Endodermal cell (in vitro differentiated cells): Measurements from ENCODE around the gene PDK4. TPM values are rescaled to one million over a fixed set of nuclear protein-coding genes. Genes with fewer than 3 reads are reported as not detected.

Source experiments
- DNase-seq: peaks from one replicate; pipeline ENCODE4 v3.0.0-alpha.2; 2017
- H3K27ac ChIP-seq: 2 replicates; pipeline ENCODE4 v1.5.1; 2013; ENCODE audit warnings: mild to moderate bottlenecking, low read depth, low read length, moderate library complexity
- H3K27me3 ChIP-seq: 2 replicates; pipeline ENCODE4 v1.6.1; 2013; ENCODE audit warnings: mild to moderate bottlenecking, low read length, moderate library complexity; ENCODE audit not compliant: insufficient read depth, control insufficient read depth, poor library complexity, severe bottlenecking
- H3K36me3 ChIP-seq: 2 replicates; pipeline ENCODE4 v1.7.0; 2013; ENCODE audit warnings: mild to moderate bottlenecking, low read length, moderate library complexity; ENCODE audit not compliant: control insufficient read depth, insufficient read depth
- H3K4me1 ChIP-seq: one replicate; pipeline ENCODE4 v1.7.0; 2013; ENCODE audit warnings: low read length; ENCODE audit not compliant: control insufficient read depth, insufficient read depth
- H3K4me3 ChIP-seq: 2 replicates; pipeline ENCODE4 v1.5.1; 2013; ENCODE audit warnings: mild to moderate bottlenecking, low read length, moderate library complexity
- H3K9ac ChIP-seq: 2 replicates; pipeline ENCODE4 v1.6.1; 2013; ENCODE audit warnings: mild to moderate bottlenecking, low read length, moderate library complexity; ENCODE audit not compliant: poor library complexity, severe bottlenecking; ENCODE audit errors: extremely low read depth
- H3K9me3 ChIP-seq: 2 replicates; pipeline ENCODE4 v1.6.1; 2013; ENCODE audit warnings: mild to moderate bottlenecking, low read length, moderate library complexity; ENCODE audit not compliant: control insufficient read depth
- H3K27ac Mint-ChIP-seq: 2 replicates; pipeline ENCODE4 v1.8.0; 2020; ENCODE audit warnings: mixed read lengths
- H3K27me3 Mint-ChIP-seq: 2 replicates; pipeline ENCODE4 v1.8.0; 2021; ENCODE audit warnings: mild to moderate bottlenecking, mixed read lengths; ENCODE audit not compliant: insufficient read depth
- H3K36me3 Mint-ChIP-seq: 2 replicates; pipeline ENCODE4 v1.8.0; 2020; ENCODE audit warnings: low read depth, mixed read lengths
- H3K4me1 Mint-ChIP-seq: 2 replicates; pipeline ENCODE4 v1.8.0; 2020; ENCODE audit warnings: mixed read lengths
- H3K4me3 Mint-ChIP-seq: 2 replicates; pipeline ENCODE4 v1.8.0; 2020; ENCODE audit warnings: mild to moderate bottlenecking, moderate library complexity, mixed read lengths
- H3K9me3 Mint-ChIP-seq: 2 replicates; pipeline ENCODE4 v1.8.0; 2020; ENCODE audit warnings: mild to moderate bottlenecking, mixed read lengths
- WGBS, 2 experiments: methylation state at CpG; one replicate each; pipeline versions ENCODE4 v1.1.5 to v1.1.7; 2013; ENCODE audit warnings: missing lambda C conversion rate in 2 of 2, mixed read lengths in 1 of 2; ENCODE audit not compliant: insufficient coverage in 1 of 2, insufficient read length in 1 of 2; 5-methylcytosine and 5-hydroxymethylcytosine counted together
- total RNA-seq, 2 donors: library from RNA; stranded (reverse); fragmentation: NEBNext Ultra II Directional in 1 of 2; extraction: Animal tissue kit (Norgen Biotek cat#: 25700) in 1 of 2; gene quantifications; 2 replicates in 1 of 2; 3 replicates in 1 of 2; pipeline ENCODE4 v1.2.1, GENCODE V29; 2021
- TF ChIP-seq, protein P1 (sequence below): fragments of 200-600 bp; sonication (generic); conservative IDR thresholded peaks from 2 replicates; pipeline ENCODE4 v1.5.0; 2021; ENCODE audit warnings: antibody characterized with exemption, mild to moderate bottlenecking

The PDK4 gene
- total RNA-seq, 2 donors from 2014 or later, result 0.42 to 0.73 TPM

DNA sequence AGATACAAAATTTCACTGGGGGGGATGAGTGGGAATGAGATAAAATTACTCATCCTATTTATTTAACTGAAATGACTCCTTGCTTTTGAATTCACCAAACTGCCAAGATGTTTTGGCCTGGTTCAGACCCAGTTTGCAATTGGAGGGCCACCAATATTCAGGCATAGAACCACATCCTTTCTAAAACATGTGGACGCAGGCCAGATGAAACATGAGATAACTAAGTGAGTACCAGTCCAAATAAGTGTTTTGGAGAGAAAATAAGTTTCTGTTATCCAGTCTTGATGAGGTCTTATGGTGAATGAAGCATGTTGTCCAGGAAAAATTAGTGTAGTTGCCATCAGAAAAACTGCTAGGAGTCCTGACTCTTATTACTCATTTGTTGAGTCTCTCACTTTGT is 36.3 kb upstream of the PDK4 start:
- H3K9ac ChIP-seq, result no peak overlapping the region
- H3K36me3 ChIP-seq, result no peaks in the 10 kb centered on the region
- Mint-ChIP-seq H3K36me3 (no peaks in the 10 kb centered on the region), H3K27ac (no peak overlapping the region), H3K27me3 (no peaks in the 10 kb centered on the region), H3K9me3 (no peaks in the 10 kb centered on the region), H3K4me1 (peaks cover 5% of the 10 kb centered on the region), H3K4me3 (no peak overlapping the region)
- H3K9me3 ChIP-seq, result no peaks in the 10 kb centered on the region
- TF ChIP-seq, protein P1, sequence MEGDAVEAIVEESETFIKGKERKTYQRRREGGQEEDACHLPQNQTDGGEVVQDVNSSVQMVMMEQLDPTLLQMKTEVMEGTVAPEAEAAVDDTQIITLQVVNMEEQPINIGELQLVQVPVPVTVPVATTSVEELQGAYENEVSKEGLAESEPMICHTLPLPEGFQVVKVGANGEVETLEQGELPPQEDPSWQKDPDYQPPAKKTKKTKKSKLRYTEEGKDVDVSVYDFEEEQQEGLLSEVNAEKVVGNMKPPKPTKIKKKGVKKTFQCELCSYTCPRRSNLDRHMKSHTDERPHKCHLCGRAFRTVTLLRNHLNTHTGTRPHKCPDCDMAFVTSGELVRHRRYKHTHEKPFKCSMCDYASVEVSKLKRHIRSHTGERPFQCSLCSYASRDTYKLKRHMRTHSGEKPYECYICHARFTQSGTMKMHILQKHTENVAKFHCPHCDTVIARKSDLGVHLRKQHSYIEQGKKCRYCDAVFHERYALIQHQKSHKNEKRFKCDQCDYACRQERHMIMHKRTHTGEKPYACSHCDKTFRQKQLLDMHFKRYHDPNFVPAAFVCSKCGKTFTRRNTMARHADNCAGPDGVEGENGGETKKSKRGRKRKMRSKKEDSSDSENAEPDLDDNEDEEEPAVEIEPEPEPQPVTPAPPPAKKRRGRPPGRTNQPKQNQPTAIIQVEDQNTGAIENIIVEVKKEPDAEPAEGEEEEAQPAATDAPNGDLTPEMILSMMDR, result no peak
- 53% methylated on average over 1 of the region's 1 CpG; no CpG with 5 or more reads in 1 of the 2 experiments for WGBS, 2 experiments
- no peak overlapping the region for H3K27ac ChIP-seq
- H3K27me3 ChIP-seq, result no peaks in the 10 kb centered on the region
- no peaks in the 10 kb centered on the region for H3K4me1 ChIP-seq
- no peak overlapping the region for H3K4me3 ChIP-seq
- DNase-seq, result no peak

DNA sequence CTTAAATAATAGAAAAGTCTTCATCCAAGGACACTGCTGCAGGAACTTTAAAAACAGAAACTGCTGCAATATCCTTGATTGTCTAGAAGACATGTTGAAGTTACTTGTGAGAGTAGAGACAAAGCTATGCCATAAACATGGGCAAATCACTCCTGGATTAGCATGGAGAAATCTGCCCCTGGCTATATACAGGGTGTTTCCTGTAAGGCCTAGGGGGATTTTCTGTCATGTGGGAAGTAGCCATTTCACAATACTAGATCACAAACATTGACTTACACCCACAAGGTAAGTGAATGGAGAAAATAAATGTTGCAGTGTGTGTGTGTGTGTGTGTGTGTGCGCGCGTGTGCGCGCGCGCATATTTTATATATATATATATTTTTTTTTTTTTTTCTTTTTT is 35.2 kb upstream of the PDK4 start:
- H3K9ac ChIP-seq, result no peak overlapping the region
- no peaks in the 10 kb centered on the region for H3K9me3 ChIP-seq
- no peaks in the 10 kb centered on the region for H3K36me3 Mint-ChIP-seq
- no peaks in the 10 kb centered on the region for H3K36me3 ChIP-seq
- H3K9me3 Mint-ChIP-seq, result no peaks in the 10 kb centered on the region
- no peak overlapping the region for H3K27ac ChIP-seq
- WGBS, 2 experiments, result no CpG with 5 or more reads among the region's 7 CpGs
- H3K27ac Mint-ChIP-seq, result no peak overlapping the region
- DNase-seq, result no peak
- H3K4me1 Mint-ChIP-seq, result peaks cover 2% of the 10 kb centered on the region
- H3K27me3 ChIP-seq, result no peaks in the 10 kb centered on the region
- no peak overlapping the region for H3K4me3 ChIP-seq
- no peaks in the 10 kb centered on the region for H3K27me3 Mint-ChIP-seq
- H3K4me3 Mint-ChIP-seq, result no peak overlapping the region
- TF ChIP-seq, protein P1, result no peak
- no peaks in the 10 kb centered on the region for H3K4me1 ChIP-seq

DNA sequence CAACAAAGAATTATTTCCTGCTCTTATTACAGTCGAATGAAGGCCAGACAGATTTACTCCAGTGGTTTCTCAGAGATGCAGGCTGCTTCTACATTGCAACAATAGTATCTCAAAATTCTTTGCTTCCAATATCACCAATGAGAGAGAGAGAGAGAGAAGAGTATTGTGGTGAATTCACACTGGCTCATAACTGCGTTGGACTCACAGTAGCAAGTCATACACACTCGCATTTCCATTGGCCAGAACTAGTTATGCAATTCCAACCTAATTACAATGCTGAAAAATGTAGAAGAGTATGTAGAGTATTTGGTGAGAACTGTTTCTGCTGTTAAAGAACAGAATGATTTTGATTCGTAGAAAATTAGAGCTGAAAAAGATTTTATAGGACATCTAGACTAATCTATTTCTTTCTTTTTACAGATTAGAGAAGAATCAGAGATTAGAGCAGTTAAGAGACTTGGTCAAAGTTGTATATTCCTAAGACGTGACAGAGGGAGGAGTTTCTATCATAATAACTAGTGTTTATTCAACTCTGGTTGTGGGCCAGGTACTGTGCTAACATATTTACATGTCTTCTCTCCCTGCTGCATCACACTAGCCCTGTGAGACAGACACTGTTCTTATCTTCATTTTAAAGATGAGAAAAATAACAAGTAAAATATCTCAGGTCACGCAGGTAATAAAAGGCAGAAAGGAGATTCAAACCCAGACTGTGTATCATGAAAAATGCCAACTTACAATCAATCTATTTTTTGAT is 34.6 kb upstream of the PDK4 start:
- Mint-ChIP-seq H3K27me3 (no peaks in the 10 kb centered on the region), H3K27ac (no peak overlapping the region), H3K9me3 (no peaks in the 10 kb centered on the region), H3K36me3 (no peaks in the 10 kb centered on the region), H3K4me3 (no peak overlapping the region), H3K4me1 (no peaks in the 10 kb centered on the region)
- H3K9ac ChIP-seq, result no peak overlapping the region
- H3K27ac ChIP-seq, result no peak overlapping the region
- H3K9me3 ChIP-seq, result no peaks in the 10 kb centered on the region
- no peaks in the 10 kb centered on the region for H3K4me1 ChIP-seq
- H3K27me3 ChIP-seq, result no peaks in the 10 kb centered on the region
- no peaks in the 10 kb centered on the region for H3K36me3 ChIP-seq
- no peak for DNase-seq
- H3K4me3 ChIP-seq, result no peak overlapping the region
- WGBS, 2 experiments, result 80 to 86% methylated on average over 5 to 6 of the region's 6 CpGs
- TF ChIP-seq, protein P1, result no peak
